ENCODE results near the gene ZNF846. TPM values are rescaled to one million over a fixed set of nuclear protein-coding genes. Genes with fewer than 3 reads are reported as not detected.

The ZNF846 gene
- total RNA-seq, 1 experiment from 2014 or later: 10.2 TPM

GRCh38 chr19:9811139-9811538 lies 42.6 kb upstream of the ZNF846 start:
- BruUV-seq (replicated peaks): no TSS peak
- Histone ChIP-seq H3K36me3 (ENCODE audit: control insufficient read depth, insufficient read depth, low read length) (no peaks in the 10 kb centered on the region; the same call in 1 of the 2 replicates), H3K4me3 (ENCODE audit: low read depth in 2 of 2, low read length in 2 of 2) (no peak overlapping the region), H3K27ac (ENCODE audit: low read length) (no peak overlapping the region), H3K9me3 (ENCODE audit: control insufficient read depth, insufficient read depth, low read depth, low read length) (no peaks in the 10 kb centered on the region), H3K27me3 (ENCODE audit: control insufficient read depth, insufficient read depth, low read length) (no peaks in the 10 kb centered on the region), H3K4me1 (ENCODE audit: control insufficient read depth, insufficient read depth, low read length) (no peaks in the 10 kb centered on the region)
- TF ChIP-seq SIN3A (IDR thresholded peaks at IDR 0.05; ENCODE audit: borderline replicate concordance, insufficient read depth, low read depth, low read length): no peak
- TF ChIP-seq REST (IDR thresholded peaks at IDR 0.05; ENCODE audit: insufficient read depth in 1 of 2, low read depth in 2 of 2, low read length in 1 of 2): no peak
- no peak for TF ChIP-seq CTCF (IDR thresholded peaks at IDR 0.05)
- TF ChIP-seq TCF7L2 (IDR thresholded peaks at IDR 0.05; ENCODE audit: low read depth, low read length): no peak
- no peak for TF ChIP-seq POLR2AphosphoS5 (IDR thresholded peaks at IDR 0.05; ENCODE audit: low read depth, low read length)
- no peak for ATAC-seq
- CTCF ChIA-PET: no interaction called here
- no peak for DNase-seq (ENCODE audit: low read depth, low spot score)
- in situ Hi-C loops (cut with HindIII; ENCODE audit: low pct_unique_long_range_greater_than_20kb, low sequenced_read_pairs): no loop called here
- POLR2A ChIA-PET: no interaction called here
- intact Hi-C loops (cut with micrococcal nuclease; ENCODE audit: unreplicated experiment): no loop called here

- no peak overlapping the region for H3K4me3 ChIP-seq (ENCODE audit: low read depth in 2 of 2, low read length in 2 of 2)
- no peak for ATAC-seq
- intact Hi-C loops (cut with micrococcal nuclease; ENCODE audit: unreplicated experiment): no loop called here
- no peak overlapping the region for H3K27ac ChIP-seq (ENCODE audit: low read length)
- no peaks in the 10 kb centered on the region for H3K4me1 ChIP-seq (ENCODE audit: control insufficient read depth, insufficient read depth, low read length)
- DNase-seq (ENCODE audit: low read depth, low spot score): no peak
- H3K27me3 ChIP-seq (ENCODE audit: control insufficient read depth, insufficient read depth, low read length): no peaks in the 10 kb centered on the region
- H3K36me3 ChIP-seq (ENCODE audit: control insufficient read depth, insufficient read depth, low read length): no peaks in the 10 kb centered on the region; the same call in 1 of the 2 replicates
- ChIA-PET CTCF (no interaction called here), POLR2A (no interaction called here)
- in situ Hi-C loops (cut with HindIII; ENCODE audit: low pct_unique_long_range_greater_than_20kb, low sequenced_read_pairs): no loop called here
- BruUV-seq (replicated peaks): no TSS peak
- H3K9me3 ChIP-seq (ENCODE audit: control insufficient read depth, insufficient read depth, low read depth, low read length): no peaks in the 10 kb centered on the region
- TF ChIP-seq REST (IDR thresholded peaks at IDR 0.05; ENCODE audit: insufficient read depth in 1 of 2, low read depth in 2 of 2, low read length in 1 of 2): no peak
These were observed 40.6 kb upstream of the ZNF846 start for GRCh38 chr19:9808855-9809824.

All from Panc1 (cell line).